GM12875 (cell line): ENCODE results near the gene MOGAT1.

ENCODE experiments used
- H3K4me3 ChIP-seq: one replicate; pipeline ENCODE4 v1.5.1; 2011; ENCODE audit warnings: low read depth, low read length, control low read depth
- CTCF ChIP-seq: IDR thresholded peaks from 2 replicates; pipeline ENCODE4 v1.5.1; 2011; ENCODE audit warnings: low read depth, mild to moderate bottlenecking, control low read depth, inconsistent platforms, low read length, moderate library complexity, borderline replicate concordance; ENCODE audit not compliant: insufficient read depth

MOGAT1 gene

GRCh38 chr2:222672068-222672401 lies 577 bp downstream of the MOGAT1 start:
- no peak for TF ChIP-seq CTCF
- H3K4me3 ChIP-seq = no peak overlapping the region

GRCh38 chr2:222673273-222673672 lies 1.8 kb downstream of the MOGAT1 start:
- TF ChIP-seq CTCF = no peak
- H3K4me3 ChIP-seq = no peak overlapping the region

GRCh38 chr2:222673883-222674282 lies 2.4 kb downstream of the MOGAT1 start:
- TF ChIP-seq CTCF = no peak
- no peak overlapping the region for H3K4me3 ChIP-seq

- no peak for TF ChIP-seq CTCF
- no peak overlapping the region for H3K4me3 ChIP-seq
Measured at GRCh38 chr2:222677981-222678380, 6.5 kb downstream of the MOGAT1 start.

GRCh38 chr2:222683805-222684204 lies 12.3 kb downstream of the MOGAT1 start:
- no peak for TF ChIP-seq CTCF
- no peak overlapping the region for H3K4me3 ChIP-seq

GRCh38 chr2:222686086-222686750 lies 14.8 kb downstream of the MOGAT1 start:
- no peak overlapping the region for H3K4me3 ChIP-seq
- no peak for TF ChIP-seq CTCF

- no peak overlapping the region for H3K4me3 ChIP-seq
- no peak for TF ChIP-seq CTCF
Measured at GRCh38 chr2:222688917-222689316, 17.5 kb downstream of the MOGAT1 start.
